B cell (primary cell): ENCODE measurements around the gene MRPL1.

ENCODE experiments used
- CTCF ChIP-seq: fragments of 200-600 bp; IDR thresholded peaks from one replicate; pipeline ENCODE4 v1.8.0; 2022; ENCODE audit warnings: antibody characterized with exemption, mild to moderate bottlenecking
- EZH2 ChIP-seq: IDR thresholded peaks from 2 replicates; pipeline ENCODE4 v1.6.1; 2012; ENCODE audit warnings: borderline replicate concordance, low read depth, mild to moderate bottlenecking, moderate library complexity, low read length; ENCODE audit not compliant: insufficient read depth, poor library complexity, severe bottlenecking

DNA sequence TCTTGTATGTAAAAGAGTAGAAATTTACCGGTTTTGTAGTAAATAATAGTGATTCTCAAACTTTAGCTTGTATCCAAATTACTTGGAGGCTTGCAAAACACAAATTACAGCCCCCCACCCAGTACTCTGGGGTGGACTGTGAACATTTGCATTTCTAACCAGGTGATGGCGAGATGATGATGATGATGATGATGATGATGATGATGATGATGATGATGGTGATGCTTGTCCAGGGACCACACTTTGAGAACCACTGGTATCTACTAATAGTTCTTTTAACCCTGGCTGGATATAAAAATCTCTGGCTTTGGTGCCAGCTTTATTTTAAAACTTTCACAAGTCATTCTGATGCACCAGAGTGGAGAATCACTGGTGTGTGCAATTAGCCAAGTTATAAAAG lies 96.3 kb downstream of the MRPL1 start:
- TF ChIP-seq EZH2 (no peak), CTCF (no peak)
